Peyer's patch (tissue), 4 donors: ENCODE measurements around the gene CZIB. TPM values are rescaled to one million over a fixed set of nuclear protein-coding genes. Genes with fewer than 3 reads are reported as not detected.

Source experiments
- DNase-seq, 3 donors: peaks; one replicate each; pipeline ENCODE4 v3.0.0-alpha.2; 2017 to 2019
- H3K27ac ChIP-seq, 4 donors: fragments of 200-600 bp; sonication (generic); one replicate each; pipeline ENCODE4 v1.5.1; 2016 to 2019
- H3K27me3 ChIP-seq, 2 donors: fragments of 200-600 bp; sonication (generic); one replicate each; pipeline ENCODE4 v1.5.1; 2019
- H3K36me3 ChIP-seq, 3 donors: fragments of 200-600 bp; sonication (generic); one replicate each; pipeline ENCODE4 v1.5.1; 2016 to 2019
- H3K4me1 ChIP-seq, 4 donors: fragments of 200-600 bp; sonication (generic); one replicate each; pipeline ENCODE4 v1.5.1; 2016 to 2019
- H3K4me3 ChIP-seq, 4 donors: fragments of 200-600 bp; sonication (generic); 1 replicate in 3 of 4; 2 replicates in 1 of 4; pipeline ENCODE4 v1.5.1; 2016 to 2019; ENCODE audit warnings: mild to moderate bottlenecking in 1 of 4
- H3K9me3 ChIP-seq, 4 donors: fragments of 200-600 bp; sonication (generic); one replicate each; pipeline ENCODE4 v1.5.1; 2016 to 2019; ENCODE audit warnings: mild to moderate bottlenecking in 1 of 4
- POLR2A ChIP-seq, 2 donors: fragments of 450-650 bp; IDR thresholded peaks; one replicate each; pipeline ENCODE4 v1.5.1; 2017; ENCODE audit warnings: antibody characterized with exemption in 2 of 2, mild to moderate bottlenecking in 2 of 2, moderate library complexity in 2 of 2
- total RNA-seq, 4 donors: library from RNA; depleted of rRNA; stranded (reverse); fragments of >200 nt; gene quantifications; one replicate each; pipeline ENCODE4 v1.1.0, GENCODE V29; 2016
- TF ChIP-seq, protein P1 (sequence below), 6 experiments: fragments of 450-650 bp in 4 of 6; fragments of 200-600 bp in 2 of 6; sonication (generic) in 1 of 6; IDR thresholded peaks; one replicate each; pipeline ENCODE4 v1.5.1; 2017 to 2019; ENCODE audit warnings: antibody characterized with exemption in 6 of 6, mild to moderate bottlenecking in 3 of 6, moderate library complexity in 1 of 6

The CZIB gene
- total RNA-seq, 4 donors from 2014 or later, result 12.1 to 45.3 (median 25.3) TPM

DNA sequence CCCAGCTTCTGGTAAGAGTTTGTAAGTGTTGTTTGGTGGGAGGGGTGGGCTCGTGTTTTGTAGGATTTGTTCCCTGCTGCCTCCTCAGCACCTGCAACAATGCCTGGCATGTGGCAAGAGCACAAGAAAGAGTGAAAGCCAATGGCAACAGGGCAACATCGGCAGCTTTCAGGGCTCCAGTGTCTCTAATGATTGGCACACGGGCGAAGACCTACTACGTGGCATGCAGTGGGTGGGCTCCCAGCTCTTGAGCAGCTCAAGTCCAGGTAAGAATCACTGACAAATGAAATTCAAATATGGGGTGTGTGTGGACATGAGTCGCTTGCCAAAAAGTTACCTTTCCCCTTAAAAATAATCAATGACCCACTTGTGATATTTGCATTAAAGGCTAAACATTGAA, 54.1 kb downstream of the CZIB start:
- H3K27ac ChIP-seq, result peak overlapping the region in 2 of 4 donors; percentile 17 to 50
- no peaks in the 10 kb centered on the region for H3K36me3 ChIP-seq
- H3K4me1 ChIP-seq, result peaks cover 0 to 21% (median 0%) of the 10 kb centered on the region in 4 donors
- no peak for DNase-seq
- no peaks in the 10 kb centered on the region for H3K27me3 ChIP-seq
- TF ChIP-seq, protein P1, sequence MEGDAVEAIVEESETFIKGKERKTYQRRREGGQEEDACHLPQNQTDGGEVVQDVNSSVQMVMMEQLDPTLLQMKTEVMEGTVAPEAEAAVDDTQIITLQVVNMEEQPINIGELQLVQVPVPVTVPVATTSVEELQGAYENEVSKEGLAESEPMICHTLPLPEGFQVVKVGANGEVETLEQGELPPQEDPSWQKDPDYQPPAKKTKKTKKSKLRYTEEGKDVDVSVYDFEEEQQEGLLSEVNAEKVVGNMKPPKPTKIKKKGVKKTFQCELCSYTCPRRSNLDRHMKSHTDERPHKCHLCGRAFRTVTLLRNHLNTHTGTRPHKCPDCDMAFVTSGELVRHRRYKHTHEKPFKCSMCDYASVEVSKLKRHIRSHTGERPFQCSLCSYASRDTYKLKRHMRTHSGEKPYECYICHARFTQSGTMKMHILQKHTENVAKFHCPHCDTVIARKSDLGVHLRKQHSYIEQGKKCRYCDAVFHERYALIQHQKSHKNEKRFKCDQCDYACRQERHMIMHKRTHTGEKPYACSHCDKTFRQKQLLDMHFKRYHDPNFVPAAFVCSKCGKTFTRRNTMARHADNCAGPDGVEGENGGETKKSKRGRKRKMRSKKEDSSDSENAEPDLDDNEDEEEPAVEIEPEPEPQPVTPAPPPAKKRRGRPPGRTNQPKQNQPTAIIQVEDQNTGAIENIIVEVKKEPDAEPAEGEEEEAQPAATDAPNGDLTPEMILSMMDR (IDR thresholded peaks at IDR 0.05), result no peak
- no peak for TF ChIP-seq POLR2A (IDR thresholded peaks at IDR 0.05)
- no peaks in the 10 kb centered on the region for H3K9me3 ChIP-seq
- H3K4me3 ChIP-seq, result no peak overlapping the region

DNA sequence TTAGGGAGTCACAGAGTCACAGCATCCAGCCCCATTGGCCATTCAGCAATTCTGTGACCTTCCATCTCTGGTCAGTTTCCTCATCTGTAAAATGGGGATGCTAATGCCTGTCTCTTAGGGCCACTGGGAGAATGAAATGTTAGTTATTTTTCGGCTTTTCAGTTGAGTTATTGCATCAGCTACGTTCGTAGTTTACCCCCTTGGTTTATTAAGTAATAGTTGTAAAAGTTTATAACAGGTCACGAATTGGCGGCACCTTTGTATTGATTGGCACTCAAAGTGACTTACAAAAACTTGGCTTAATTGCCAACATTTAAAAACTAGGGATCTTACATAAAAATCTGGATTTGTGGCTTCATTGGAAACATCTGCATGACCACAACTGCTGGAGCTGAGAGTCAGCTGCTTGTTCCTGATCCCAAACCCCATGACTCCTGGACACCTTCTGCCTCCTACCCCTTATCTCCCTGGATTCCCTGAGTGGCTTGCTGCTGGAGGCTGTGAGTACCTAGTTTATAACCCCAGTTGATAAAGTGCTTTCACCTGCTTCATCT, 54.9 kb downstream of the CZIB start:
- H3K4me1 ChIP-seq, result peaks cover 0 to 21% (median 0%) of the 10 kb centered on the region in 4 donors
- no peaks in the 10 kb centered on the region for H3K9me3 ChIP-seq

More for the DNA sequence above, 54.9 kb downstream of the CZIB start:
- peak overlapping the region in 1 of 4 donors; percentile 50 for H3K27ac ChIP-seq
- TF ChIP-seq, protein P1 (IDR thresholded peaks at IDR 0.05), result no peak
- no peak for TF ChIP-seq POLR2A (IDR thresholded peaks at IDR 0.05)
- H3K36me3 ChIP-seq, result no peaks in the 10 kb centered on the region
- H3K4me3 ChIP-seq, result no peak overlapping the region
- no peaks in the 10 kb centered on the region for H3K27me3 ChIP-seq
- DNase-seq, result peak in 1 of 3 donors; percentile 59

Other genes starting within 250 kb of the CZIB start
- gene PODN, start 158.4 kb downstream of the CZIB start, total RNA-seq, result 10 to 100 TPM in 3 of 4 donors, 1 to 10 TPM in 1; 7.0 to 32.2 (median 17.0) TPM
- gene SLC1A7, start 78.0 kb downstream of the CZIB start, total RNA-seq, result 10 to 100 TPM in 1 of 4 donors, 1 to 10 TPM in 2, not detected in 1; 4.7 to 12.8 (median 9.4) TPM
- 100 to 1,000 TPM in 1 of 4 donors, 10 to 100 TPM in 3; 23.1 to 134 (median 55.0) TPM for gene CPT2, start 23.8 kb downstream of the CZIB start, total RNA-seq
- 10 to 100 TPM; 16.2 to 50.3 (median 20.2) TPM for gene MAGOH, start 17.9 kb upstream of the CZIB start, total RNA-seq
- gene LRP8, start 107.4 kb upstream of the CZIB start, total RNA-seq, result 10 to 100 TPM in 1 of 4 donors, 1 to 10 TPM in 3; 4.5 to 33.8 (median 5.0) TPM
- not detected for gene DMRTB1, start 238.8 kb upstream of the CZIB start, total RNA-seq